K562 (cell line): ENCODE results near the gene COMMD4. TPM values are rescaled to one million over a fixed set of nuclear protein-coding genes. Genes with fewer than 3 reads are reported as not detected.
"Not testable (repeated sequence)": the region's sequence is repeated elsewhere in the genome, so short reads cannot be mapped to it uniquely, and the experiment has no call there.

Source experiments
- ATAC-seq: fragments of 200-7000 bp; cut with Tn5 transposase; 3 replicates; pipeline ENCODE4 v1.9.1; 2020; ENCODE audit warnings: moderate library complexity
- BruUV-seq: library from RNA; stranded (reverse); fragments of 400-500 nt; replicated peaks from 2 replicates; lab custom pipeline; 2021; lab: Mats Ljungman, UMichigan
- CTCF ChIA-PET: fragments of 300-600 bp; formaldehyde crosslinking; extraction: SDS; loops from one replicate; lab custom pipeline; 2021; ENCODE audit warnings: low intra/inter-chr PET ratio; lab: Yijun Ruan, JAX
- POLR2A ChIA-PET: fragments of 300-600, 350-650 bp; sonication (Branson Sonifier 250); formaldehyde crosslinking; extraction: SDS; loops from one replicate; lab custom pipeline; 2021; ENCODE audit warnings: antibody characterized with exemption, inconsistent platforms; lab: Yijun Ruan, JAX
- DNase-seq, 4 experiments: peaks; one replicate each; pipeline versions ENCODE4 v3.0.0 to v3.0.0-alpha.2; 2011 to 2018; ENCODE audit warnings: low spot score in 3 of 4, mixed read lengths in 3 of 4; ENCODE audit errors: extremely low read depth in 1 of 4
- FAIRE-seq: peaks from 2 replicates; lab custom pipeline; 2011; peaks lifted over from hg19 to GRCh38; lab: Jason Lieb, UNC
- H2AFZ ChIP-seq: 2 replicates; pipeline ENCODE4 v1.6.0; 2011; ENCODE audit warnings: low read depth, low read length, control low read depth, inconsistent platforms
- H3K27ac ChIP-seq: fragments of 200-600 bp; 3 replicates; pipeline ENCODE4 v1.8.0; 2011; ENCODE audit warnings: low read depth, mild to moderate bottlenecking, control low read depth, inconsistent platforms, low read length, moderate library complexity, mixed read lengths; ENCODE audit errors: extremely low read depth
- H3K27me3 ChIP-seq, 2 experiments: fragments of 300-600 bp in 1 of 2; 2 replicates in 1 of 2; 3 replicates in 1 of 2; pipeline versions ENCODE4 v1.6.0 to v1.8.0; 2011; ENCODE audit warnings: inconsistent platforms in 2 of 2, low read length in 2 of 2, mild to moderate bottlenecking in 1 of 2, mixed read lengths in 1 of 2, moderate library complexity in 1 of 2; ENCODE audit not compliant: control insufficient read depth in 2 of 2, insufficient read depth in 2 of 2
- H3K36me3 ChIP-seq: fragments of 300-600 bp; 3 replicates; pipeline ENCODE4 v1.8.0; 2011; ENCODE audit warnings: mild to moderate bottlenecking, low read length, inconsistent platforms; ENCODE audit not compliant: control insufficient read depth, insufficient read depth
- H3K4me1 ChIP-seq, 2 experiments: fragments of 200-600 bp in 1 of 2; replicated peaks in 1 of 2; 2 replicates in 1 of 2; 3 replicates in 1 of 2; pipeline versions ENCODE4 v1.5.1 to v1.8.0; 2011; ENCODE audit warnings: inconsistent platforms in 2 of 2, low read length in 2 of 2, mild to moderate bottlenecking in 1 of 2, mixed read lengths in 1 of 2, moderate library complexity in 1 of 2; ENCODE audit not compliant: control insufficient read depth in 2 of 2, insufficient read depth in 2 of 2
- H3K4me2 ChIP-seq: 2 replicates; pipeline ENCODE4 v1.6.1; 2011; ENCODE audit warnings: low read length, control low read depth, inconsistent platforms, mixed read lengths; ENCODE audit not compliant: insufficient read depth
- H3K4me3 ChIP-seq: fragments of 200-600 bp; sonication (generic), shearing (Covaris generic); 2 replicates; pipeline ENCODE4 v1.5.1; 2016; ENCODE audit warnings: control low read depth, inconsistent platforms
- H3K79me2 ChIP-seq: fragments of 200-600 bp; 3 replicates; pipeline ENCODE4 v1.8.0; 2011; ENCODE audit warnings: low read length, inconsistent platforms; ENCODE audit not compliant: control insufficient read depth, insufficient read depth
- H3K9ac ChIP-seq, 2 experiments: 2 replicates each; pipeline versions ENCODE4 v1.6.0 to v1.6.1; 2011; ENCODE audit warnings: low read depth in 2 of 2, low read length in 2 of 2, control low read depth in 1 of 2, inconsistent platforms in 1 of 2, mild to moderate bottlenecking in 1 of 2, mixed read lengths in 1 of 2; ENCODE audit not compliant: insufficient read depth in 1 of 2
- H3K9me1 ChIP-seq: one replicate; pipeline ENCODE4 v1.6.0; 2011; ENCODE audit warnings: inconsistent platforms, mild to moderate bottlenecking, low read length, moderate library complexity; ENCODE audit not compliant: control insufficient read depth, insufficient read depth
- H3K9me3 ChIP-seq: replicated peaks from 2 replicates; pipeline ENCODE4 v1.5.1; 2011; ENCODE audit warnings: low read depth, low read length, inconsistent platforms; ENCODE audit not compliant: control insufficient read depth, insufficient read depth
- H4K20me1 ChIP-seq: replicated peaks from 2 replicates; pipeline ENCODE4 v1.6.1; 2011; ENCODE audit warnings: low read length, inconsistent platforms, mixed read lengths; ENCODE audit not compliant: control insufficient read depth, insufficient read depth
- ATF7 ChIP-seq: fragments of 450-650 bp; IDR thresholded peaks from 2 replicates; pipeline ENCODE4 v1.7.1; 2014; ENCODE audit warnings: mild to moderate bottlenecking, moderate library complexity
- DMBX1 ChIP-seq: fragments of 250-450 bp; sonication (Bioruptor Pico); IDR thresholded peaks from 2 replicates; pipeline ENCODE4 v1.8.0; 2022; ENCODE audit warnings: inconsistent platforms, mild to moderate bottlenecking, moderate library complexity, borderline replicate concordance
- EP400 ChIP-seq: fragments of 450-650 bp; IDR thresholded peaks from 2 replicates; pipeline ENCODE4 v1.6.1; 2017; ENCODE audit warnings: antibody characterized with exemption, mild to moderate bottlenecking, moderate library complexity
- GABPB1 ChIP-seq: sonication (generic); formaldehyde crosslinking; IDR thresholded peaks from 2 replicates; pipeline ENCODE4 v1.8.0; 2022; ENCODE audit warnings: mild to moderate bottlenecking, missing genetic modification reagents
- HES1 ChIP-seq: fragments of 450-650 bp; IDR thresholded peaks from 2 replicates; pipeline ENCODE4 v1.6.1; 2016; ENCODE audit warnings: low read depth, mild to moderate bottlenecking, moderate library complexity
- MYNN ChIP-seq, 2 experiments: sonication (generic); formaldehyde crosslinking in 1 of 2; IDR thresholded peaks; 2 replicates each; pipeline versions ENCODE4 v1.5.0 to v1.6.1; 2016 to 2020; ENCODE audit warnings: antibody characterized with exemption in 1 of 2, missing genetic modification reagents in 1 of 2
- POLR2AphosphoS5 ChIP-seq: IDR thresholded peaks from 2 replicates; pipeline ENCODE4 v1.6.1; 2011; ENCODE audit warnings: mild to moderate bottlenecking, low read depth, low read length, moderate library complexity; ENCODE audit not compliant: control insufficient read depth, insufficient read depth
- POU5F1 ChIP-seq: fragments of 150-350 bp; IDR thresholded peaks from 2 replicates; pipeline ENCODE4 v1.6.1; 2014; ENCODE audit warnings: borderline replicate concordance, low read length, low read depth, mild to moderate bottlenecking; ENCODE audit not compliant: partially characterized antibody
- ZNF507 ChIP-seq: conservative IDR thresholded peaks from 2 replicates; pipeline ENCODE4 v1.6.1; 2017; ENCODE audit warnings: missing genetic modification characterization, missing compliant biosample characterization
- WGBS: fragments of 100-300 bp; shearing (Covaris generic); methylation state at CpG from one replicate; pipeline ENCODE4 v1.1.6; 2016; ENCODE audit warnings: low coverage, mixed read lengths; ENCODE audit not compliant: insufficient coverage; ENCODE audit errors: missing lambda C conversion rate; 5-methylcytosine and 5-hydroxymethylcytosine counted together
- in situ Hi-C: fragments of 300-500 bp; cut with MboI; formaldehyde crosslinking; loops from 4 replicates; pipeline ENCODE4 v1.15.0; 2018; ENCODE audit warnings: inconsistent platforms, mixed read lengths
- intact Hi-C: fragments of 100-400 bp; cut with micrococcal nuclease; formaldehyde crosslinking; loops from 2 replicates; pipeline ENCODE4 v1.14.2; 2022
- polyA plus RNA-seq, 8 experiments: library from polyadenylated mRNA; depleted of rRNA in 4 of 8; stranded (reverse) in 5 of 8; unstranded in 3 of 8; fragments of >200 nt; fragmentation: Nextera tagmentation in 2 of 8; fragmentation: Illumina TruSeq in 1 of 8; extraction: Ambion mirVana in 2 of 8; extraction: Trizol in 1 of 8; gene quantifications; 2 replicates each; pipeline versions ENCODE4 v1.2.1 to v1.2.3, GENCODE V29; 2011 to 2014; ENCODE audit warnings: inconsistent platforms in 1 of 8, missing spikeins in 1 of 8
- total RNA-seq, 7 experiments: library from RNA; depleted of rRNA in 6 of 7; stranded (reverse); fragments of >200 nt in 6 of 7; fragmentation: Illumina TruSeq in 2 of 7; extraction: Trizol in 2 of 7; gene quantifications; 2 replicates each; pipeline versions ENCODE4 v1.2.1 to v1.2.3, GENCODE V29; 2011 to 2021; ENCODE audit warnings: low replicate concordance in 1 of 7
- TF ChIP-seq, protein P1 (sequence below), 2 experiments: IDR thresholded peaks in 1 of 2; conservative IDR thresholded peaks in 1 of 2; 2 replicates each; pipeline ENCODE4 v1.6.1; 2016; ENCODE audit warnings: low read depth in 2 of 2, mild to moderate bottlenecking in 1 of 2, missing compliant biosample characterization in 1 of 2, missing genetic modification characterization in 1 of 2, moderate library complexity in 1 of 2

COMMD4 gene
- total and polyA plus RNA-seq, 9 of the 15 experiments (the other 6 are each of a cell fraction or from before 2014, with no cell fraction given): 20.4 to 140 (median 63.9) TPM

DNA sequence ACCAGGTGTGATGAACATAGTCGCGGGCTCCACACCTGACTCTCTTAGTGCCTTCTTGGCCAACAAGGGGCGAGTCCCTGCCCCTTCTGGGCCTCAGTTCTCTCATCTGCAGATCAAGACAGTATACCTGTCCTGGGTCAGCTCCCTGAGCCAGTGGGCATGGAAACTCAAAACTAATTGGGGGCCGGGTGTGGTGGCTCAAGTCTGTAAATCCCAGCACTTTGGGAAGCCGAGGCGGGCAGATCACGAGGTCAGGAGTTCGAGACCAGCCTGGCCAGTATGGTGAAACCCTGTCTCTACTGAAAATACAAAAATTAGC lies 13.4 kb downstream of the COMMD4 start:
- ATAC-seq, BruUV-seq, intact Hi-C loops, H3K9me3 ChIP-seq, H3K27me3 ChIP-seq, H3K36me3 ChIP-seq, in situ Hi-C loops, H3K9ac ChIP-seq, H3K4me3 ChIP-seq, H3K9me1 ChIP-seq, H3K79me2 ChIP-seq, H3K4me2 ChIP-seq, H3K27ac ChIP-seq, CTCF ChIA-PET, FAIRE-seq, DNase-seq, H4K20me1 ChIP-seq, H2AFZ ChIP-seq: not testable (repeated sequence)
- WGBS: 88% methylated on average over 8 of the region's 8 CpGs
- H3K4me1 ChIP-seq: peaks cover 4 to 31% of the 10 kb centered on the region in 2 experiments; a peak in 3 of 5 replicates
- POLR2A ChIA-PET: interaction anchor here (1.1 kb wide), 2 partner anchors 11 to 19 kb away, joined by 4 to 5 read pairs; partner anchors contain the start of gene MAN2C1

DNA sequence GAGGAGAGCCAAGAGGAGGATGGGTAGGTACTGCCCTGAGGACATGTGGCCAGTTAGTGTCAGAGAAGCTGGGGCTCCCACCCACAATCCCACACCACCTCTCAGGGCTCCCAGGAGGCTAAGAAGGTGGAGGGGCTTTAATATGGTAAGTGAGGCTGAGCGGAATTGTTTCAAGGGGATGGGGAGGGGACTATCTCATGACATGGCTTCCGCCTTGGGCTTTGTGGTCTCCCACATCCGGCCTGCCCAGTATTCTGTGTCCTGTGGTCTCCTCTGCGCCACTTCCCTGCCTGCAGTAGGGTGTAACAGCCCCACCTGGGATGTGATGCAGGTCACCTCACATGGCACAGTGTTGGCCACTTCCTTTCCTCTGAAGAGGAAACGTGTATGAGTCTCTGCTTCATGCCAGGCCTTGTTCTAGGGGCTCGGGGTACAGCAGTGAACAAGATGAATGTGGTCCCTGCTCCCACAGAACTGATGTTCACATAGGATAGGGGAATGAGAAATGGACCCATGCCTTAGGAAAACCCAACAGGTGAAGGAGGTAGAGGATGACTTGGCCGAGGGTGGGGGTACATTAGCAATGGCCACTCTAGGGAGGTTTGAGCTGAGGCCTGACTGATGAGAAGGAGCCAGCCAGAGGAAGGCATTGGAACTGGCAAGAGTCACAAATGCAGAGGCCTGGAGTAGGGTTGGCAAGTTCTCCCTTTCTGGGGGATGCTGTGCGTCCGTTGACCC lies 14.2 kb downstream of the COMMD4 start:
- in situ Hi-C loops: no loop called here
- FAIRE-seq: no peak
- Histone ChIP-seq H3K27me3 (no peaks in the 10 kb centered on the region), H3K9ac (no peak overlapping the region), H3K9me1 (no peaks in the 10 kb centered on the region), H3K36me3 (peaks cover 3% of the 10 kb centered on the region; the same call in 1 of the 3 replicates), H2AFZ (no peak overlapping the region), H3K4me2 (no peak overlapping the region), H3K4me3 (no peak overlapping the region), H3K79me2 (no peaks in the 10 kb centered on the region), H3K4me1 (peaks cover 4 to 31% of the 10 kb centered on the region in 2 experiments; a peak in 3 of 5 replicates), H3K9me3 (no peaks in the 10 kb centered on the region), H3K27ac (no peak overlapping the region), H4K20me1 (no peaks in the 10 kb centered on the region)
- DNase-seq: no peak
- BruUV-seq: TSS peak; percentile 26
- WGBS: 65% methylated on average over 9 of the region's 9 CpGs
- no peak for ATAC-seq
- CTCF ChIA-PET: no interaction called here
- POLR2A ChIA-PET: interaction anchor here (1.1 kb wide), 1 partner anchor 83 kb away, joined by 3 read pairs; no protein-coding TSS in a partner anchor
- intact Hi-C loops: no loop called here
- TF ChIP-seq MYNN (IDR thresholded peaks at IDR 0.05) (peak; percentile 65; the same call in 1 of the 2 replicates), MYNN (CRISPR knock-in tag; IDR thresholded peaks at IDR 0.05) (no peak), GABPB1 (CRISPR knock-in tag) (0 out of 2 replicates have a peak, but pooled peaks have one; percentile 23), POU5F1 (no peak), HES1 (no peak), DMBX1 (CRISPR knock-in tag) (no peak), POLR2AphosphoS5 (0 out of 2 replicates have a peak, but pooled peaks have one; percentile 18), EP400 (no peak), ATF7 (no peak), ZNF507 (tag) (no peak)
- TF ChIP-seq, protein P1, sequence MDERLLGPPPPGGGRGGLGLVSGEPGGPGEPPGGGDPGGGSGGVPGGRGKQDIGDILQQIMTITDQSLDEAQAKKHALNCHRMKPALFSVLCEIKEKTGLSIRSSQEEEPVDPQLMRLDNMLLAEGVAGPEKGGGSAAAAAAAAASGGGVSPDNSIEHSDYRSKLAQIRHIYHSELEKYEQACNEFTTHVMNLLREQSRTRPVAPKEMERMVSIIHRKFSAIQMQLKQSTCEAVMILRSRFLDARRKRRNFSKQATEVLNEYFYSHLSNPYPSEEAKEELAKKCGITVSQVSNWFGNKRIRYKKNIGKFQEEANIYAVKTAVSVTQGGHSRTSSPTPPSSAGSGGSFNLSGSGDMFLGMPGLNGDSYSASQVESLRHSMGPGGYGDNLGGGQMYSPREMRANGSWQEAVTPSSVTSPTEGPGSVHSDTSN (CRISPR knock-in tag; IDR thresholded peaks at IDR 0.05; ENCODE audit: low read depth): no peak
- TF ChIP-seq, protein P1 (tag; conservative IDR thresholded peaks at IDR 0.05; ENCODE audit: low read depth): no peak
